GM12865 (cell line): ENCODE measurements around the gene AARSD1.

Experiments
- DNase-seq: peaks from one replicate; pipeline ENCODE4 v3.0.0; 2010; ENCODE audit warnings: low read depth
- H3K4me3 ChIP-seq: 2 replicates; pipeline ENCODE4 v1.5.1; 2011; ENCODE audit warnings: mild to moderate bottlenecking, low read depth, low read length, control low read depth
- TF ChIP-seq, protein P1 (sequence below): IDR thresholded peaks from 2 replicates; pipeline ENCODE4 v1.5.1; 2011; ENCODE audit warnings: low read length, control low read depth, low read depth, inconsistent platforms; ENCODE audit not compliant: insufficient read depth; ENCODE audit errors: missing control alignments

Gene AARSD1

GRCh38 chr17:42964161-42964932 is at the start of gene AARSD1:
Gene AARSD1 (minus strand): TSS chr17:42964454. CDS start chr17:42964440, 14 bp downstream.
- DNase-seq, result peak; percentile 96
- TF ChIP-seq, protein P1, sequence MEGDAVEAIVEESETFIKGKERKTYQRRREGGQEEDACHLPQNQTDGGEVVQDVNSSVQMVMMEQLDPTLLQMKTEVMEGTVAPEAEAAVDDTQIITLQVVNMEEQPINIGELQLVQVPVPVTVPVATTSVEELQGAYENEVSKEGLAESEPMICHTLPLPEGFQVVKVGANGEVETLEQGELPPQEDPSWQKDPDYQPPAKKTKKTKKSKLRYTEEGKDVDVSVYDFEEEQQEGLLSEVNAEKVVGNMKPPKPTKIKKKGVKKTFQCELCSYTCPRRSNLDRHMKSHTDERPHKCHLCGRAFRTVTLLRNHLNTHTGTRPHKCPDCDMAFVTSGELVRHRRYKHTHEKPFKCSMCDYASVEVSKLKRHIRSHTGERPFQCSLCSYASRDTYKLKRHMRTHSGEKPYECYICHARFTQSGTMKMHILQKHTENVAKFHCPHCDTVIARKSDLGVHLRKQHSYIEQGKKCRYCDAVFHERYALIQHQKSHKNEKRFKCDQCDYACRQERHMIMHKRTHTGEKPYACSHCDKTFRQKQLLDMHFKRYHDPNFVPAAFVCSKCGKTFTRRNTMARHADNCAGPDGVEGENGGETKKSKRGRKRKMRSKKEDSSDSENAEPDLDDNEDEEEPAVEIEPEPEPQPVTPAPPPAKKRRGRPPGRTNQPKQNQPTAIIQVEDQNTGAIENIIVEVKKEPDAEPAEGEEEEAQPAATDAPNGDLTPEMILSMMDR, result no peak
- H3K4me3 ChIP-seq, result peak within 1 kb of the TSS; percentile 99

DNA sequence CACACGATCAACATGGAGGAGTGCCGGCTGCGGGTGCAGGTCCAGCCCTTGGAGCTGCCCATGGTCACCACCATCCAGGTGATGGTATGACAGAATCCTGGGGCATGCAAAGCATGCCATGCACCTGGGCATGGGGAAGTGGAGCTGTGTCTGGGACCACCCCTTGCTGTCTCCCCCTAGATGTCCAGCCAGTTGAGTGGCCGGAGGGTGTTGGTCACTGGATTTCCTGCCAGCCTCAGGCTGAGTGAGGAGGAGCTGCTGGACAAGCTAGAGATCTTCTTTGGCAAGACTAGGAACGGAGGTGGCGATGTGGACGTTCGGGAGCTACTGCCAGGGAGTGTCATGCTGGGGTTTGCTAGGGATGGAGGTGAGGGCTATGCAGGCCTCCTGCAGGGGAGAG is 49.0 kb upstream of the AARSD1 start:
- DNase-seq, result no peak
- TF ChIP-seq, protein P1, result no peak
- H3K4me3 ChIP-seq, result no peak overlapping the region

DNA sequence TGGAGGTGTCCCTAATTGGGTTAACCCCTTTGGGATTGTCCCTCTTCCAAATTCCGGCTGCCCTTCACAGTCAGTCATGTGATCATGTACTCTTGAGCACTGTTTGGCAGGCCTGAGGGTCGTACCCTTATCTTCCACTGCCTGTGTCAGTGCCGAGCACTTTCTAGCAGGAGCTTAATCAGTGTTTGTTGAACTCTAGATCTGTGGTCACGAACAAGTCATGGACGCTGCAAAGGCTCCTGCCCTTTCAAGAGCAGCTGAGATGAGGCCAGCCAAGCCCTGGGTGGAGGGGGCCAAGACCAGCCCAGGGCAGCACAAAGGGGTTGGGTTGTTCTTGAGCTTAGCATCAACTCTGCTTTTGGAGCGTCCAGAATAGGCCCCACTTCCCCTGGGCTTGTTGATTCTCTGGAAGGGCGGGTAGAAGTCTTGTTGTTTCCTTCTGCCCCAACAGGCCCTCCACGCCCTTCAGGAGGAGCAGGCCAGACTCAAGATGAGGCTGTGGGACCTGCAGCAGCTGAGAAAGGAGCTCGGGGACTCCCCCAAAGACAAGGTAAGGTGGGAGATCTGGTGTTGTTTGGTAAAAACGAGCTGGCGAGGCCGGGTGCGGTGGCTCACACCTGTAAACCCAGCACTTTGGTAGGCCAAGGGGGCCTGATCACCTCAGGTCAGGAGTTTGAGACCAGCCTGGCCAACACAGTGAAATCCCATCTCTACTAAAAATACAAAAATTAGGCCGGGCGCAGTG is 47.6 kb upstream of the AARSD1 start:
- DNase-seq, result no peak
- TF ChIP-seq, protein P1, result no peak
- H3K4me3 ChIP-seq, result no peak overlapping the region

- no peak overlapping the region for H3K4me3 ChIP-seq
- TF ChIP-seq, protein P1, result no peak
- DNase-seq, result no peak
Measured at GRCh38 chr17:43010667-43011308, 46.5 kb upstream of the AARSD1 start.

GRCh38 chr17:43006639-43007551 is 42.6 kb upstream of the AARSD1 start, which contains the start of gene IFI35:
Gene IFI35 (plus strand): TSS chr17:43006784. CDS start chr17:43006948, 164 bp downstream.
- peak within 1 kb of the TSS; percentile 86 for H3K4me3 ChIP-seq
- DNase-seq, result peak; percentile 94
- TF ChIP-seq, protein P1, result peak; percentile 44
